ENCODE results near the gene FPR1.

Gene FPR1, protein sequence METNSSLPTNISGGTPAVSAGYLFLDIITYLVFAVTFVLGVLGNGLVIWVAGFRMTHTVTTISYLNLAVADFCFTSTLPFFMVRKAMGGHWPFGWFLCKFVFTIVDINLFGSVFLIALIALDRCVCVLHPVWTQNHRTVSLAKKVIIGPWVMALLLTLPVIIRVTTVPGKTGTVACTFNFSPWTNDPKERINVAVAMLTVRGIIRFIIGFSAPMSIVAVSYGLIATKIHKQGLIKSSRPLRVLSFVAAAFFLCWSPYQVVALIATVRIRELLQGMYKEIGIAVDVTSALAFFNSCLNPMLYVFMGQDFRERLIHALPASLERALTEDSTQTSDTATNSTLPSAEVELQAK

DNA sequence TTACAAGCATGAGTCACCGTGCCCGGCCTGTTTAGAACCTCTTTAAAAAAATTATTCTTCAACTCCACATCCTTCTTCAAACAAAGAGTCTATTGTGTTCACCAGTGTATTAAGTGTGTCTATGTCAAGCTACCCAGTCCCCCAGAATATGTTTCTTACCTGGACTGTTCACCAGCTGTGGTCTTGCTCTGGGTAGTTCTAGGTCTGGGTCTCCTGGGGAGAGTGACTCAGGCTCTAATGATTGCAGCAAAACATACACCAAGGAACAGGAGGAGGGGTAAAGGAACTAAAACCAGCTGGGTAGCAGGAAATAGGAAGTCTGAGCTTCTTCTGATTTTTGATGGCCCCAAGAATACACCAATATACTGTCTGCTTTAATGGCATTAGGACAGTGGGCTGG is at the start of gene FPR1:
Gene FPR1, minus strand, starts transcription at position 224 of the 400 bp plus-strand sequence. CDS start 4,884 bp downstream, outside the sequence.
- TF ChIP-seq GATA3 (IDR thresholded peaks at IDR 0.05; ENCODE audit: low read depth, low read length) (no peak), GATA2 (IDR thresholded peaks at IDR 0.05; ENCODE audit: low read depth, low read length) (no peak)

DNA sequence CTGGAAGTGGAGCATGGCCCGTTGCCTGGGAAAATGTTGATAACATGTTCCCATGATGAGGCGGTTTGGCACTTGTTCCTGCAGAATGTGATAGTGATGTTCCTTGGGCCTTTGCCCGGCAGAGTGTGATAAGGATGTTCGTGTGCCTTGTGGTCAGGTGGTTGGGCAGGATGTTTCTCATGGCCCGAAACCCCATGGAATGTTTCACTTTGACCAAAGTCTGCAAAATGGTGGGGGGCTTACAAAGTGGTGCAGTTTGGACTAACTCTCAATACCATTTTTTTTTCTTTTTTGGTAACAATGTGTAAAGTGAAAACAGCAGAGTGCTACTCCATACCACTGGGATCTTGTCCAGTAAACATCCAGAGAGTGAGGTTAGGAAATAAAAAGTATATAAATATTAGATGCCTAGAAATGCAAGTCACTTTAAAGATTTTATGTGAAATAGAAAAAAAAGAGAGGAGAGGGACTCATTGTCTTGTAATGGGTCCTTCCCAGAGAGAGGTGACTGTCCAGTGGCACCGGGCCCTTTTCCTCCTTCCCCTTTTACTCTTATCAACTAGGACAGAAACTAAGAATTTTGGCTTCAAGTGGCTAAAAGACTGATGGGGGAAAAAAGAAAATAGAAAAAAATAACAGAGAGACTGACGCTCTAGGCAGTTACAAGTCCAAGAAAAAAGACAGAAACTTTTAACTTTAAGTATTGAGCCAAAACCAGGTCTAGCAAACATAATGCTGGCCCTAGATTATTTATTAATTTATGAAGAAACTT is 49.0 kb upstream of the FPR1 start:
- TF ChIP-seq GATA3 (IDR thresholded peaks at IDR 0.05; ENCODE audit: low read depth, low read length) = no peak
- no peak for TF ChIP-seq GATA2 (IDR thresholded peaks at IDR 0.05; ENCODE audit: low read depth, low read length)

DNA sequence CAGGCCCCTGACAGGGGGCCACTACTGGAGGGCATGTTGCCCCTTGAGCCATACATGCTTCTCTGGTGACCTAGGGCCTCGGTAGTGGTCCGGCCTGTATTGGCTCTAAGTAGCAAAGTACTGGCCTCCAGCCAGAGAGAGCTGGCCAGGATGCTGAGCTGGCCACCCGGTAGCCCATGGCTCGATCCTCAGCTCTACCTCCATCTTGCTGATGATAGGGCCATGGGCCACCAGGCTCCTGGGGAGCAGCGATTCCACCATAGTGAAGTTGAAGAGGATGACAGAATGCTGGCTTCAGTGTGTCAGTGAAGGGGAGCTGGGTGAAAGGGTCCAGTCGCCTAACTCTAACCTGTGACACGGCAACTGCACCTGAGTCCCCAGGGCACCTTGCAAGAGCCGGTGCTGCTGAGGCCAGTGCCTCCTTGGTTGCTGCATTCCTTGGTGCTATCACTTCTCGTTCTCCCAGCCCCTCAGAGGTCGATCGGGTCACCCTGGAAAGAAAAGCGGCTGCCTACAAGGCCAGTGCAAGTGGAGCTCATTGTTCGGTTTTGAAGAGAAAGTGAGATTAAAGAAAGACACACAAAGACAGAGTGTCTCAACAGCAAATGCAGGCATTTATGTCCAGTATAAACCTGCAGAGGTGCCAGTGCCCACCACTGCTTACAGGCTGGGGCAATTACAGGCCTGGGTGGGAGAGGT is 48.2 kb upstream of the FPR1 start:
- no peak for TF ChIP-seq GATA3 (IDR thresholded peaks at IDR 0.05; ENCODE audit: low read depth, low read length)
- no peak for TF ChIP-seq GATA2 (IDR thresholded peaks at IDR 0.05; ENCODE audit: low read depth, low read length)

DNA sequence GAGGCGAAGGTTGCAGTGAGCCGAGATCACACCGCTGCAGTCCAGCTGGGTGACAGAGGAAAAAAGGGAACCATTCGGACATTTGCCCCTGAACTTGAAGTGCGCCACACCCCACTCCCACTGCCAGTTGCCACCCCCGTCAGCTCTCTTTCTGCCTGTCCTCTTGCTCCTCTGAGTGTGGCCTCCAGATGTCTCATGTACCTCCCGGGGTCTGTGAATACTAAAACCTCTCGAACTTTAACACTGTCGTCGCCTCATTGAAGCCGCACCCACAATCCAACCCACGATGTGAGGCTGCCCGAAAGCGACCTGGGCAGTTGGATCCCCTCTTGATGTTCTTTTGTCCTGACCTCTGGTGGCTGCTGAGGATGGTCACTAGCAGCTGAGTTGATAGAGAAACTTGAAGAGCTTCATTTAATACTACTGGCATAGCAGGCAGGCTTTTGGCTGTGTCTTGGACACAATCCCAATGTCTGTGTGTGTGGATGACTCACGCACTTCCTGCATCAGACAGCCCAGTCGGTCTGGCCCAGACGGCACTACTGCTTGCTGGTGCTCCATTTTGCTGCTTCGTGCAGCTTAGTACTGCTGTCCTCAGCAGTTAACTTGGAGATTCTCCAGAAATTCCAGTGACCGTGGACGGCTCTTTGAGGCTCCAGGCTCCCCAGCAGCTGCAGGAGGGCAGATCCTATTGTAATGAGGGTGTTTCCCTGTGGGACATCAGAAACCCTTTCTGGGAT is 47.5 kb upstream of the FPR1 start:
- TF ChIP-seq GATA2 (IDR thresholded peaks at IDR 0.05; ENCODE audit: low read depth, low read length) = no peak
- TF ChIP-seq GATA3 (IDR thresholded peaks at IDR 0.05; ENCODE audit: low read depth, low read length) = no peak

DNA sequence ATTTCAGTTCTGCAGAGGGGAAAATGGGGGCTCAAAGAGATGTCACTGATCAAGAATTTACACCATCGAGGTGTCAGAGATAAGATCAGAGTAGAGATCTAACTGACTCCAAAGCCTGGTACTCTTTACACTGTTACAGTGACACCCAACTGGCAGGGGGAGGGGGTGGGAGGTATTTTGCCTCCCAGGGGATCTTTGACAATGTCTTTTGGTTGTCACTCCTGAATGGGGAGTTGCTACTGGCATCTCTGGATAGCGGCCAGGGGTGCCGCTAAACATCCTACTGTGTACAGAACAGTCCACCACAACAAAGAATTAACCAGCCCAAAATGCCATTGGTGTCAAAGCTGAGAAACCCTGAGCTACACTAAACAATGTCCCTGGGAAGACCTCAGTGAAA is 46.4 kb upstream of the FPR1 start:
- TF ChIP-seq GATA3 (IDR thresholded peaks at IDR 0.05; ENCODE audit: low read depth, low read length) (no peak), GATA2 (IDR thresholded peaks at IDR 0.05; ENCODE audit: low read depth, low read length) (no peak)

DNA sequence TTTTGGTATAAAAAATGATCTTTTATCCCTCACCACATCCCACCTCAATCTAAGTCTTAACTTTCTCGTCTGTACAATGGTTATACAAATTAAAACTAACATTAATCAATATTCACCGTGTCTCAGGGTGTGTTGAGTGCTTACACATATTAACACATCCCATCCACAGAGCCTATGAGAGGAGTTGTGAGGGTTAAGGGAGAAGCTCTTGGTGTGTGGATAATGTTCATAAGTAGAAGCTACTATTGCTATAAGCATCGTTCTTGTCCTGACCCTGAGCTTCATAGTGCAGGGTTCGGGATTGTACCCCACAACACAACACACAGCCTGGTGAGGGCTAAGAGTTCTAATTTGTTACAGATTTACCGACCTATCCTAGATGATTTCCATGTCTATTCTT is 45.8 kb upstream of the FPR1 start:
- TF ChIP-seq GATA3 (IDR thresholded peaks at IDR 0.05; ENCODE audit: low read depth, low read length) (no peak), GATA2 (IDR thresholded peaks at IDR 0.05; ENCODE audit: low read depth, low read length) (no peak)

DNA sequence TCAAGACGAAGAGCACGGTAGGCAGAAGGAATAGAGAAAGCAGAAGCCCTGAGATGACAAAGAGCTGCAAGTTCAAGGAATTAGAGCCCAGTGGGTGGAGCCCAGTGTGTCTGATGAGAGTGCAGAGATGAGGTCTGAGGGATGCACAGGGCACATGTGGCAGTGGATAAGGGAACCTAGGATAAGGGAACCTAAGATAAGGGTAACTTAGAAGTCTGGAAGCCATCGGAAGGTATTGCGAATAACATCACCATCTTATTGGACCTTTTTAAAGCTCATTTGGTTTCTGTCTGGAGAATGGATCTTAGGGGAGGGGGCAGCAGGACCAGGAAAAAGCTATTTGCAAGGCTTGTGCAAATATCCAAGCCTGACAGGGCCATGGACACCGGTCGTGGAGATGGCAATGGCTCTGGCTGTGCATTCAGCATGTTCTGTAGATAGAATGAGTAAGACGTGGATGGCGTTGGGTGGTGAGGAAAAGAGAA is 44.6 kb upstream of the FPR1 start:
- TF ChIP-seq GATA3 (IDR thresholded peaks at IDR 0.05; ENCODE audit: low read depth, low read length) = no peak
- TF ChIP-seq GATA2 (IDR thresholded peaks at IDR 0.05; ENCODE audit: low read depth, low read length) = no peak

DNA sequence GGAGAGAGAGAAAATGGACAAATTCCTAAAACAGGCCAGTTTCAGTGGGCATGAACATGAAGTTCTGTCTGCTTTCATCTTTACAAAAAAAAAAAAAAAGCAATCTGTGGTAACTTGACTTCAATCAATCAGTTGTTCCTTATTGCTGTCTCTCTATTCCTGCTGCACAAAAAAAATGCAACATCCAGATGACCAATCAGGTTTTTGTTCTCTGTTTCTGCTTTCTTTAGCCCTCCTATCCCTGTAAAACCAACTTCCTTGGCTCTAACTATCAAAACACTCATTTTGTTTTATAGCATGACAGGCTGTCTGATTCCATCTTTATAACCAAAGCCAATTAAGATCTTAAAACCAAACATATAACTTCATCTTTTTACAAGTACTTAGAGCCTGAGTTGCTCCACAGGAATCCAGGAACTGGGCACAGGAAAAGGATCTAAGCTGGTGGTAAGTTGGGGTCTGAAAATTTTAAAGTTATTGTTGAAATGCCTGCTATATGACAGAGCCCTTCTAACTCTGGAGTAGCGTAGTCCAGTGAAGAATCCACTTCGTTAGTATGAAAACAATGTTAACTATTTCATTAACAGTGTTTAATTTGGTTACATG is 43.3 kb upstream of the FPR1 start, which contains the start of gene FPR3:
Gene FPR3, plus strand, starts transcription at position 273 of the 606 bp plus-strand sequence. CDS start 28,592 bp downstream, outside the sequence.
- TF ChIP-seq GATA2 (IDR thresholded peaks at IDR 0.05; ENCODE audit: low read depth, low read length) (no peak), GATA3 (IDR thresholded peaks at IDR 0.05; ENCODE audit: low read depth, low read length) (no peak)

DNA sequence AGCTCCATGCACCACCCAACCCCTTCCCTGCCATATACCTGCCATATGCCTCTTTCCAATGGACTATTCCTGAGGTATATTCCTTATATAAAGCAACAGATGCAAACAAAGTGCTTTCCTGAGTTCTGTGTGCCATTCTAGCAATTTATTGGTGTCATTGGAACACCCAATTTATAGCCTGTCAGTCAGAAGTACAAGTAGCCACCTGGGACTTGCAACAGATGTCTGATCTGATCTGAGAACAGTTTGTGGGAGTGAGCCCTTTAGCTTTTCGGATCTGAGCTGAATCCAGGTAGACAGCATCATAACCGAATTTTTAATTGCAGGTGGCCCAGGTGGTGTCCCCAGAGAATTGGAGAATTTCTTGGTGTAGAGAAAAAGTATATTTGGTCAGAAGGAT is 42.3 kb upstream of the FPR1 start:
- TF ChIP-seq GATA3 (IDR thresholded peaks at IDR 0.05; ENCODE audit: low read depth, low read length) (no peak), GATA2 (IDR thresholded peaks at IDR 0.05; ENCODE audit: low read depth, low read length) (no peak)

DNA sequence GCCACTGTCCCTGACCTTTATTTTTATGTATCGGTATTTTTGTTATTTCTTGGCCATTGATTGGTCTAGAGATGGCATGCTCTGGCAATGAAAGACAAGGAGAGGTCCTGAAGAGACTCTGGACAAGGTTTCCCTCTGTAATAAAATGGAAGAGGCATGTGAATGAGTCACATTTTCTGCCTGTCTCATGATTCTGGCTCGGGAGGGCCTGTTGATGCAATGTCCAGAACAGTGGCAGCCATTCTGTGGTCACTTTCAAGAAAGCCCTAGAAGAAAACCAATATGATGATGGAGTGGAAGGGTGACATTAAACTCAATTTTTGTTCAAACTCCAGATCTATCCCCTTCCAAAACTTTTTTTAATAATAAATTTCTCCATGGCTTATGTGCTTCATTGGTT is 41.3 kb upstream of the FPR1 start:
- TF ChIP-seq GATA3 (IDR thresholded peaks at IDR 0.05; ENCODE audit: low read depth, low read length) (no peak), GATA2 (IDR thresholded peaks at IDR 0.05; ENCODE audit: low read depth, low read length) (no peak)

DNA sequence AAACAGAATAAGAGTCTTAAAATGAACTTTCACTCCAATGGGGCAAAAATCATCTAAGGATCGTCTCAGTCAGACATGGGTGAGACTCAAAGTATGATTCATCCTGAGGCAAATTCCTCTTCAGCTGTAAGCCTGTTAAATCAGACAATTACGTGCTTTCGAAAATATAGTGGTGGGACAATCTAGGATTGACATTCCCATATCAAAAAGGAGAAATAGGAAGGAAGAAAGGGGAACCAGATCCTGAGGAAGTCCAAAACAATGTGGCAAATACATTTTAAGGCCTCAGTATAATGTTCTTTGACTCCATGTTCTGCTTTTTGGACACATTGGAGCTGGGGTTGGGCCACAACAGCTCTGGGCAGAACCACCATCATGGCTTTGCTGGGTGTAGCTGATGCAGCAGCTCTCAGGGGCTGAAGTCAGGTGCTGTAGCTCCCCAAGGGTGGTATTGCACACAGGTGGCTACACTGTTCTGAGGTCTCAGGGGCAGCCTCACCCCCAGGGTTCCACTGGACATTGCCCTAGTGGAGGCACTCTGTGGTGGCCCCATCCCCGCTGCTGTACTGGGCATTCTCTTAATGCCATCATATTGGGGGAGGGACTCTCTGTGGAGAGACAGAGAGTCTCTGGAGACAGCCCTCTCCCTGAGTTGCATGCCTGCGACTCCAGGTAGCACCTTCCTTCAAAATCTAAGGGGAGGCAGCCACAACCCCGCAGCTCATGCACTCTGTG is 37.5 kb upstream of the FPR1 start:
- TF ChIP-seq GATA2 (IDR thresholded peaks at IDR 0.05; ENCODE audit: low read depth, low read length) (no peak), GATA3 (IDR thresholded peaks at IDR 0.05; ENCODE audit: low read depth, low read length) (no peak)

DNA sequence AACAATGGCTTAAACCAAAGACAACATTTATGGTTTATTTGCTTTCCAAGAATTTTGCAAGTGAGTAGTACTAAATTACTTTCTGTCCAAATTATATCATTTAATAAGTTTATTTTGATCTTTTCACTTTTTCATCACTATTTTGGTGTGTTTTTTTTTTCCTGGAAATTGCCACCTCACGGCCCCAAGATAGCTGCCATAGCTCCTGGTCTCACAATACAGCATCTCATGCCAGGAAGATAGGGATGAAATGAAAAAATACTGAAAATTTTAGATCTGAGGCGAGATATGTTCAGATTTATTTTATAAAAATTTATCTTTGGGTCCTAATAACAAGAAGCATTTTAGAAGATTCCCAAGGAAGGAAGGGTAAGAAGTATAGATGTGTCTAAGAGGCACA is 36.4 kb upstream of the FPR1 start:
- no peak for TF ChIP-seq GATA2 (IDR thresholded peaks at IDR 0.05; ENCODE audit: low read depth, low read length)
- TF ChIP-seq GATA3 (IDR thresholded peaks at IDR 0.05; ENCODE audit: low read depth, low read length) = no peak

Measured in SH-SY5Y (cell line).